CD4-positive, alpha-beta T cell treated with Interleukin-1 beta for 1 hour (primary cell): Measurements from ENCODE around the gene KRT14.
"Not testable (repeated sequence)": the region's sequence is repeated elsewhere in the genome, so short reads cannot be mapped to it uniquely, and the experiment has no call there.

ENCODE experiments used
- DNase-seq, 2 donors: peaks; one replicate each; pipeline ENCODE4 v3.0.0-alpha.2; 2020 to 2022

The KRT14 gene

DNA sequence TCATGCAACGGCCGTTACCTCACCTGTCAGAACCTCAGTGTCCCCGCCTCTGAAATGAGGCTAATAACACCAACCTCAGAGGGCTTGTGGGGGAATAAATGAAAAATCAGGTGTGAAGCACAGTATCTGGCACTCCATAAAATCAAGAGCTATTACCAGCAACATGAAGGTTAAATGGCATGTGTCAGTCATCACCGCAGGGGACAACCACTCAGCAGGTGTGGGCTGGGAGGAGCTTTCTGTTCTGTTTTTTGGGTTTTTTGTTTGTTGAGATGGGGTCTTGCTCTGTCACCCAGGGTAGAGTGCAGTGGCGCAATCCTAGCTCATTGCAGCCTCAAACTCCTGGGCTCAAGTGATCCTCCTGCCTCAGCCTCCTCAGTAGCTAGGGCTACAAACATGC, 41.8 kb downstream of the KRT14 start:
- no peak for DNase-seq

DNA sequence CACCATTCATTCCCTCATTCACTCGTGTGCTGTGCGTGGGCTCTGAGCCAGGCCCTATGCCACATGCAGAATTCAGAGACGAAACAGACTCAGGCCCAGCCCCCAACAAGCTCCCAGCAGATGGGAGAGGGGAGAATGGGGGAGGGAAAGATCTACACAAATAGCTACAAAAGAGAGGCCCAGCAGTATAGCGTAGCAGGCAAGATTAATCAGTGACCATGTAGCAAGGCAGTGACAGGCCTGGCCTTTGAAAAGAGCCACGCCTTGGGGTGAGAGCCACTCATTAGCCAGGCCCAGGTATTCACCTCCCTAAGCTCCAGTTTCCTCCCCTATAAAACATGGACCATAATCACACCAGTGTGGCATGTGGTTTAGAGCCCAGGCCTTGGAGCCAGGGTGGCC, 42.2 kb downstream of the KRT14 start:
- no peak for DNase-seq

DNA sequence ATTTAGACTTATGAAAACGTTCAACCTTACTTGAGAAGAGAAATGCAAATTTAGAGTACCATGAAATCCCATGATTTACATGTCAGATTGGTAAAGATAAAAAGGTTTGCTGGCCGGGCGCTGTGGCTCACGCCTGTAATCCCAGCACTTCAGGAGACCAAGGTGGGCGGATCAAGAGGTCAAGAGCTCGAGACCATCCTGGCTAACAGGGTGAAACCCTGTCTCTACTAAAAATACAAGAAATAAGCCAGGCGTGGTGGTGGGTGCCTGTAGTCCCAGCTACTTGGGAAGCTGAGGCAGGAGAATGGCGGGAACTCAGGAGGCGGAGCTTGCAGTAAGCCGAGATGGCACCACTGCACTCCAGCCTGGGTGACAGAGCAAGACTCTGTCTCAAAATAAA, 43.9 kb downstream of the KRT14 start:
- not testable (repeated sequence) for DNase-seq

DNA sequence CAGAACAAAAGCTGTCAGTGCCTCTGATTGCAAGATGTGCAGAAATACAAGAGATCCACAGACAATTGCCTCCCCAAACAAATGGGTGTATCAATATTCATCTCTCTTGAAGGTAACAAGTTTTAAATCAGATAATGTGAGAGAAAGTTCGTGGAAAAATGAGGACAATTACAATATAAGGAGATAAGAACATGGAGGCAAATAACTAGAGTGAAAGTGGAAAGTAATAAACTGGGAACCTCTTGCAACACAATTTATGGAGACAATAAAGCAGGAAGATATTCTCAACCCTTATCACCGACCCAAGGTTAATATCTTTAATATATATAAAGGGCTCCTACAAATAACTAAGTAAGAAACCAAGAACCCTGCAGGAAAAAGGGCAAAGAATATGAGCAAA, 44.3 kb downstream of the KRT14 start:
- DNase-seq = no peak

DNA sequence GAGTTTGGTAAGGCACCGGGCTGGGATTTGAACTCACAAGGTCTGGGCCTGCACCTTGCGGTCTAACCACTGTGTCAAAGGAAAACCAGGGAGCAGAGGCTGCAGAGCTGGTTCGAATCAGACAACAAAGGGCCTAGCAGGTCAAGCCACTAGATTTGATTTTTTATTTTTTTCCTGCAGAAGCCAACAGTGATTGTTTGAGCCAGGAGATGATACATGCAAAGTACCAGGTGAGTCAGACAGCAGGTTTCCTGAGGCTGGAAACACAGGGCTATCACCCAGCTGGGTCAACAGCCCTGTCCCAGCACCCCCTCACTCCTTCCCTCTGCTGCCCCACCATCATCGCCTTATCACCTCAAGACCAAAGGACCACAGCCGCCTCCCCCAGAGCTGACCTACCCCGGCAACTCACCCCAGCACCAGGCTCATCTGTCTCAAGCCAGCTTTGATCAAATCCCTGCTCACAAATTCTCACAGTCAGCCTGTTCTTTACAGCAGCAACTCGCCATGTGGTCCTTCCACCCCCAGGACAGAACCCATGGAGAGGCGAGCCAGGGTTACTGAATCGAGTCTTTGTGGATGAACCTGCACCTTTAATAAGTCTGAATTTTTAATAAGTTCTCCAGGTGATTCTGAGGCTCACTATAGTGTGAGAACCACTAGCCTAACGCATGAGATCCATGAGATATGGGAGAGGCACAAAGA, 45.6 kb downstream of the KRT14 start:
- no peak for DNase-seq

DNA sequence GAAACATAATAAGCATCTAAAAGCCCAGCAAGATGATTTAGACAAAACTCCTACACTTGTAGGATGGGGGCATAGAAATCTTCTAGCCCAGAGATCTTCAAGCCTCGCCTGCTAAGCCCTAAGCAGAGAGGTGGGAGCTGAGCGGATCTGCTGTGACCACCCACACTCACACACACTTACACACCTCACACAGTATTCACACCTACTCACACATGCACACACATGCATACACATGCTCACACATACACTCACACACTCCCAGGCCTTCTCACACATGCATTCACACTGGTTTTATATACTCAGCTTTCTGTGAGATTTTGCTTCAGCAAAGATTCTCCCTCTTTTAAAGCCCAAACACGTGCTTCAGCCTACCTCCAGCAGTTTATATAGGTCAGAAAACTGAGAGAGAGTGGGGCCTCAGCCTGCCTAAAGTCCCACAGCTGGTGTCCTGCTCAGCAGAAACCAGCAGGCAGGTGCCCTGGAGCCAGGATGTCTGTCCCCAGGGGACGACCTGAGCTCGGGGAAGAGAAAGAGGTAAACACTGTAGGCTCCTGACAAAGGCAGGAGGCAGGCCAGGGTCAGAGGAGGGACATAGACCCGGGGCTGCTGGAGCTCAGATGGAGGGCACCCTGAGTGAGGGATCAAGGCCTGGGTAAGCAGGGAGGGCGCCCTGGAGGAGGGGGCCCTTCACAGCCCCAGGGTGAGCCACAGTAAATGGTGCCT, 46.6 kb downstream of the KRT14 start:
- DNase-seq = no peak

DNA sequence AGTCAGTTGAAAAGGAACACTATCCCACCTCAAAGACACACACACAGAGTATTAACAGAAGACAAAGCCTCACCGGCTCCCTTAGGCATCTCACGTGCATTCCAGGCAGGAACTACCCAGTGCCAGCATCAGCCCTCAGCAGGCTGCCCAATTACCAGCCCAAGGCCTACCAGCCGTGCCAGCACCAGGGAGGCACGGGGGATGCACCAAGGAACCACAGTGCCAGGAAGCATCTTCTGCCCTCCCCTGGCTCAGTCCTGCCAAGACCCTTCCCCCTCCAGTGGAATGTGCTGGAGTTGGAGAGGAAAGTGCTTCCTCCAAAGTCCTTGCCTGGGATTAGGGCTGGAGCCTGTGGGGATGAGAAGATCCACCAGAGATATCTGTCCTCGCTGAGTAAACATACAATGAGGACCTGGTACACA, 47.6 kb downstream of the KRT14 start:
- no peak for DNase-seq

DNA sequence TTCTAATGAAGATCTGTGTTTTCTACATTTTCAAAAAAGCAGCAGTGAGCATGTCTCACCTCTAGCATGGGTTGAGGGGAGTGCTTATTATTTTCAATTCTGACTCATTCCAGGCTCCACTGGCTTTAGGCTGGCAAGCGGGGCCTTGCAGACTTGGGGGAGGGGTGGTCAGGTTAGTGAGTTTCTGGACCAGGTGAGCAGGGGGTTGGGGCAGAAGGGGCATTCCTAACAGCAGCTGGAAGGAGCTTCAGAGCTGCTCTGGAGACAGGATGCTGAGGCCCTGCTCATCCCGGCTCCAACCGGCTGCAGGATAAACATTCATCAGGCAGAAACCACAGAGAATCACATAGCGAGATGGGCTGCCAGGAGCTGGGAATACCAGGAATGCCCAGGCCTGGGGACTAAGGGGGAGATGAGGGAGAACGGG, 48.1 kb downstream of the KRT14 start:
- no peak for DNase-seq

DNA sequence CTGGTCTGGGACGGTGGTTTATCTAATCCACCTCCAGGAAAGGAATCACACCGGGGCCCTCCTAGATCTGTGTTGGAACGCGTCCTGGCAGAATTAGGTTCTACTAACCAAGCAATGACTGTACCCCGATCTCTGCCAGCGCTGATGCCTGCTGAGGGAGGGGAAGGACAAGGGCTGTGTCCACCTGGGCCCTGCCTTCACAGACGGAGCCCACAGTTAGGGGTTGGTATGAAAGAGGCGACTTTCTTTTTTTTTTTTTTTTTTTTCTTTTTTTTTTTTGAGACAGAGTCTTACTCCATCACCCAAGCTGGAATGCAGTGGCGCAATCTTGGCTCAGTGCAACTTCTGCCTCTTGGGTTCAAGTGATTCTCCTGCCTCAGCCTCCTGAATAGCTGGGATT, 48.7 kb downstream of the KRT14 start:
- no peak for DNase-seq

DNA sequence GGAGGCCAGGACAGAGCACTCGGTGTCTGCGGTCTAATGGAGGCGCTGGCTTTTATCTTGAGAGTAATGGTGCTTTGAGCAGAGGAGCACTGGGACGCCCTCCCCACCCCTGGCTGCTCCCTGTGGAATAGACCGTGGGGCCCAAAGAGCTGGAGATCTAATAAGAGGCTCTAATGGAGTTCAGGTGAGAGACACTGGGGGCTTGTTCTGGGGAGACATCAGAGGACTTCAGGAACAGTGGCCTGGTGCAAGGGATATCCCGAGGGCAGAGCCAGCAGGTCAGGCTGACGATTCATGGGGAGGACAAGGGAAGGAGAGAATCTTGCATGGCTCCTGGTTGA, 49.1 kb downstream of the KRT14 start:
- DNase-seq = no peak

DNA sequence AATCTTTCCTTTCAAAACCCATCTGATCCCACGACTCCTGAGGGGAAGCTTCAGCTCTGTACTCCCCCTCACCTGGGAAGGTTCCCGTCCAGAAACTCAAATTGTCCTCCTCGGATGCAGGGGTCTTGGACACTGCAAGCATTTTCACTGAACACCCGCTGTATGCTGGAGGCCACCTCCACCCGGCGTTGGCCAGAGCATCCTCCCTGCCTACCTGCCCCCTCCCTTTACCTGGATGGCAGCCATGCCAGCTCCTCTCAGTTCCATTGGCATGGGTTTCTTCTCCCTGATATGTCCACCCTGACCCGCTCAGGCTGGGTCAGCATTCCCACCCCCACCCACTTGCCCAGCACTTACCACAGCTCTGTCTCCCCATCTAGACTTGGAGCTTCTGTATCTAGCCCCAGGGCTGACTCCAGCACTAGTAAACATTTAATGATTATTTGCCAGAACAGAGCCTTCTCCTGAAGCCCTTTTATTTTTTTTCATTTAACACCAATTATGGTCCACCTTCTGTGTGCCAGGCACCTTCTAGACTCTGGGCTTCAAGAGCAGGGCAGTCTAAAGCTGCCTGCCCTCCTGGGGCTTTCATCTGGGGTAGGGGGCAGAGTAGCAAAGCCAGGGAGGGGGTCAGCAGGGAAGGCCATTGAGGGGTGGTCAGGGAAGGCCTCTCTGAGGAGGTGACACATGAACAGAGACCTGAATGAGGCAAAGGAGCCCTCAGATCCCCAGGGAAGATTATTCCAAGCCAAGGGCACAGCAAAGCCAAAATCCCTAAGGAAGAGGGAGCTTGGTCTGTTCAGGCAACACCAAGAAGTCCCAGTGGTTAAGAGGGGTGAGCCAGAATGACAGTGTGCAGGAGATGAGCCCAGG, 49.7 kb downstream of the KRT14 start:
- no peak for DNase-seq

DNA sequence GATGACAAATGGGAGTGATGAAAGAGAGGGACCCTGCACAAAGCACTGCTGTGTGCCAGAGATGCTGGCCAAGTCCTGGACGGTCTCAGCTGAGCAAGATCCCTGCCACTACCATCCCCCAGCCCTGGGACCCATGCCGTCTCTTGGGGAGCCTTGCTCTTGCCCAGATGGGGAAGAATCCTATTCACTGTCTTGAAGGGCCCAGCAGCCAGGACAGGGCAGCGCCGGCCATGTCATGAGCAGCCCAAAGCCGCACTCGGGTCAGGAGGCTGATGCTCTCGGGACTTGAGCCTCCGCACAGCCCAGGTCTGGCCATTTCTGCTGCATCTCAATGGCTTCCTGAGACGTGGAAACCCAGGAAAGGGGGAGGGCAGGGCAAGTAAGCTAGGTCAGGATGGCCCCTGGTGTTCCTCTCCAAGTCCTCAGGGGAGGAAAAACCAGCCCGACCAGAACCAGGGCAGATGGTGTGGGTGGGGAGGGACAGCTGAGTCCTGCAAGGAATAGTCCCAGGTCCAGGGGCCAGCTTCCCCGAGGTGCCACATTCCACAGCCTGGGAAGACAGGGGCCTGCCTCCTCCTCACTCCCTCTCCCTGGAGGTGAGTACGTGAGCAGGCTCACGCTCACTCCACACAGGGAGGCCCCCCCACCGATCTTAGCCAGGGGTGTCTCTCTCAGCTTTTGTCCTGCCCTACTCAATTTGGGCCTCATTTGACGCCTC, 50.8 kb downstream of the KRT14 start:
- DNase-seq = no peak

DNA sequence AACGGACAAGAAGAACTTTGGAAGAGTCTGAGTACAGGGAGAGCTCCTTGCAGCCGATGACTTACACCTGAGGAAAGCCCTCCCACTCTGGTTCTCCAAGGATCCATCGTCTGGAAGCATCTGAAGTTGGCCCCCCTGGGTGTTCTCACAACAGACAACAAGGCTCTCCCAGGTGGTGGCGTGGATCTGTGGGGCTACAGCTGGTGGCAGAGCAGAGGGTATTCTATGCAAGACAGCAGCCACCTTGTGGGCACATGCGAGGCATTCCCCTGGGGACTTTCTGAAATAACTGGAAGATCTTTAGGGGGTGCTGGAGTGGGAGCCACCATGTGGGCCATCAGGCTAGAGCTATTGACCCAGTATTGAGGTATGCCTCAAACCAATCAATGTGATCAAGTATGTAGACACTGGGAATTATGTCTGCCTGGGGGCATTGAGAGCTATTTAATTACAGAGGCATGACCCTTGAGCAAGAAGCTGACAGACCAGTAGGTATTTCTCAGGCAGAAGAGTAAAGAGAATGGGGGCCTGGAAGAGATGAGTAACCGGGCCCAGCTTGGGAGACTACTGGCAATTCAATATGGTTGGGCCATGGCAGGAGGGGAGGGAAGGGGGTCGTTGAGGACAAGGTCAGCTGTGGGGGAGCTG, 51.7 kb downstream of the KRT14 start:
- DNase-seq = no peak

DNA sequence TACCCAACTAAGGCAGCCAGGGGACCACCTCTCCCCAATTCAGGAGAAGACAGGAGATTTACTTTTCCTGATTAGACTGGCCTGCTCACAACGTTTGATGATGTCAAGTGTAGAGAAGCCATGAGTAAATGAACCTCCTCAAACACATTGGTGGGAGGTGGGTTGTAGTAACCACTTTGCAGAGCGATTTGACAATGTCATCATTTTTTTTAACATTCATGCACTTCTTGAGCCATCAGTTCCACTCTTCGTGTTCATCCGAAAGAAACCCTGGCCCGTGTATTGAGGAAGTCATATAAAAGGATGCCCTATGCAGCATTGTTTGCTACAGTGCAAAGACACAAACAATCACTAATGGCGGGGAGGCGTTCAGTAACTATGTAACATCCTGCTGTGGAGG, 53.1 kb downstream of the KRT14 start:
- no peak for DNase-seq

DNA sequence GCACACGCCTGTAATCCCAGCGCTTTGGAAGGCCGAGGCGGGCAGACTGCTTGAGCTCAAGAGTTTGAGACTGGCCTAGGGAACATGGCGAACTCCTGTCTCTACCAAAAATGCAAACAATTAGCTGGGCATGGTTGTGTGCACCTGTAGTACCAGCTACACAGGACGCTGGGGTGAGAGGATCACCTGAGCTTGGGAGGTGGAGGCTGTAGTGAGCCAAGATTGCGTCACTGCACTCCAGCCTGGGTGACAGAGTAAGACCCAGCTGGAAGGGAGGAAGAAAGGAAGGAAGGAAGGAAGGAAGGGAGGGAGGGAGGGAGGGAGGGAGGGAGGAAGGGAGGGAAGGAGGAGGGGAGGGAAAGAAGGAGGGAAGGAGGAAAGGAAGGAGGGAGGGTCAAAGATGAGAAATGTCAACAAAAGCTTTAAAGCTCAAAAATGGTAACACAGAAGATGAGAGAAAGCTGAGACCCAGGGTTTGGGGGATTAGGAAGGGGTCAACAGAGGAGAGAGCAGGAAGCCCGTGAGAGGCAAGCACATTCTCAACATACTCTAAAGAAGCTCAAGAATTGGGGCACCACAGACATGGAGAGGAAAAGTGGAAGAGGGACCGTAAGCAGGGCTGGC, 53.6 kb downstream of the KRT14 start:
- DNase-seq = no peak
